ENCODE measurements around the gene TARS1. TPM values are rescaled to one million over a fixed set of nuclear protein-coding genes. Genes with fewer than 3 reads are reported as not detected.

The TARS1 gene
- total RNA-seq, 6 donors from 2014 or later: 28.3 to 111 (median 49.5) TPM

DNA sequence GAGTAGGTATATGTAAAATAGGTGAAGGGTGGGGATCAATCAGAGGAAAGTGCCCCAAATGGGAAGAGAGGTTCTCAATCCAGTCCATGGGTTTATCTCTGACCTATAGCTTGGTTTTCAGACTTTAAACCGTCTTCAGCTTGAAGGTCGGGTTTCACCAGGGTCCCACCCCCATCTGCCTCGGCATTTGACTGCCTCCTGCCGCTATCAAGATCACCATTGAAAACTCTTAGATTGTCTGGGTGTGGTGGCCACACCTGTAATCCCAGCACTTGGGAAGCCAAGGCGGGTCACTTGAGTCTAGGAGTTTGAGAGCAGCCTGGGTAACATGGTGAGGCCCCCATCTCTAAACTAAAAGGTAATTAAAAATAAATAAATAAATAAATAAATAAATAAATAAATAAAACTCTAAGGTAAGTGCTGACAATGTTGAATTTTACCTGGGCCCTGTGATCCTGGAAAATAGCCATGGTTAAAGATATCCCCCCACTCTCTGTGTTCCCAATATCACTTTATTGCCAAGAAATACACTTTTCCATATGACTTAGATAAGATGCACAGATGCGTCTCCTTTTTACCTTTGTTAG lies 48.8 kb downstream of the TARS1 start:
- H3K9me3 ChIP-seq: no peaks in the 10 kb centered on the region
- WGBS, 2 donors: 92 to 93% methylated on average over 6 of the region's 6 CpGs
- no peak overlapping the region for H3K27ac ChIP-seq
- no peaks in the 10 kb centered on the region for H3K36me3 ChIP-seq
- no peak overlapping the region for H3K4me3 ChIP-seq
- DNase-seq (no peak), ATAC-seq (ENCODE audit: low FRiP score in 2 of 2) (no peak)
- peaks cover 0 to 5% (median 0%) of the 10 kb centered on the region in 4 donors for H3K4me1 ChIP-seq
- H3K27me3 ChIP-seq: no peaks in the 10 kb centered on the region
- no peak for TF ChIP-seq EP300 (IDR thresholded peaks at IDR 0.05)
- no peak for TF ChIP-seq POLR2A (IDR thresholded peaks at IDR 0.05)

DNA sequence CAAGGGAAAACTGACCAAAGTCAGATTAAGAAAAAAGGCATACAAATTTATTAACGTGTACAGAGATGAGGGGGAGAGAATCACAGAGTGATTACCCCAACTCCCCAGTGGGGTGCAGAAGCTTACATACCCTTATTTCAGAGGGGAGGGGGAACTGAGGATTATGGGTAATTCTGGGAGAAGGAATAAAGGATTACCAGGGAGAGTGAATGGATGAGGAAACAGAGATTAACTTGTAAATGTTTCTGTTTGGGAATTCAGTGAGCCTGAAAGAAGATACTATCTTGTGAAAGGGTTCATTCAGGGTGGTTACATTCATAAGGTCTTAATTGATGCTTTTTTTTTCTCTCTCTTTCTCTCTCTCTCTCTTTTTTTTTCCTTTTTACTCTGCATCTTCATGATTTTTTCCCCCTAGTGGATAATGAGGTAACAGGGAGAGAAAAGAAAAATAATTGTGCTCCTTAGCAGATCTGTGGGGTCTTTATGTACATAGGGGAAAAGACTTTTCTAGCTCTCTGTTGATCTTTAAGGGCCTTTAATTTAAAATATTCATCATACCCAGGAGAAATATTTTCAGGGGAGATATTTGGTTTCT lies 49.4 kb downstream of the TARS1 start:
- DNase-seq: no peak
- 89 to 96% methylated on average over 1 of the region's 1 CpG for WGBS, 2 donors
- Histone ChIP-seq H3K36me3 (no peaks in the 10 kb centered on the region), H3K9me3 (no peaks in the 10 kb centered on the region), H3K4me1 (peaks cover 0 to 8% (median 2%) of the 10 kb centered on the region in 4 donors), H3K27ac (no peak overlapping the region), H3K4me3 (no peak overlapping the region), H3K27me3 (no peaks in the 10 kb centered on the region)
- no peak for ATAC-seq (ENCODE audit: low FRiP score in 2 of 2)
- no peak for TF ChIP-seq POLR2AphosphoS5 (IDR thresholded peaks at IDR 0.05)
- TF ChIP-seq, protein P1, sequence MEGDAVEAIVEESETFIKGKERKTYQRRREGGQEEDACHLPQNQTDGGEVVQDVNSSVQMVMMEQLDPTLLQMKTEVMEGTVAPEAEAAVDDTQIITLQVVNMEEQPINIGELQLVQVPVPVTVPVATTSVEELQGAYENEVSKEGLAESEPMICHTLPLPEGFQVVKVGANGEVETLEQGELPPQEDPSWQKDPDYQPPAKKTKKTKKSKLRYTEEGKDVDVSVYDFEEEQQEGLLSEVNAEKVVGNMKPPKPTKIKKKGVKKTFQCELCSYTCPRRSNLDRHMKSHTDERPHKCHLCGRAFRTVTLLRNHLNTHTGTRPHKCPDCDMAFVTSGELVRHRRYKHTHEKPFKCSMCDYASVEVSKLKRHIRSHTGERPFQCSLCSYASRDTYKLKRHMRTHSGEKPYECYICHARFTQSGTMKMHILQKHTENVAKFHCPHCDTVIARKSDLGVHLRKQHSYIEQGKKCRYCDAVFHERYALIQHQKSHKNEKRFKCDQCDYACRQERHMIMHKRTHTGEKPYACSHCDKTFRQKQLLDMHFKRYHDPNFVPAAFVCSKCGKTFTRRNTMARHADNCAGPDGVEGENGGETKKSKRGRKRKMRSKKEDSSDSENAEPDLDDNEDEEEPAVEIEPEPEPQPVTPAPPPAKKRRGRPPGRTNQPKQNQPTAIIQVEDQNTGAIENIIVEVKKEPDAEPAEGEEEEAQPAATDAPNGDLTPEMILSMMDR (IDR thresholded peaks at IDR 0.05): no peak
- no peak for TF ChIP-seq EP300 (IDR thresholded peaks at IDR 0.05)
- TF ChIP-seq POLR2A (IDR thresholded peaks at IDR 0.05): no peak

DNA sequence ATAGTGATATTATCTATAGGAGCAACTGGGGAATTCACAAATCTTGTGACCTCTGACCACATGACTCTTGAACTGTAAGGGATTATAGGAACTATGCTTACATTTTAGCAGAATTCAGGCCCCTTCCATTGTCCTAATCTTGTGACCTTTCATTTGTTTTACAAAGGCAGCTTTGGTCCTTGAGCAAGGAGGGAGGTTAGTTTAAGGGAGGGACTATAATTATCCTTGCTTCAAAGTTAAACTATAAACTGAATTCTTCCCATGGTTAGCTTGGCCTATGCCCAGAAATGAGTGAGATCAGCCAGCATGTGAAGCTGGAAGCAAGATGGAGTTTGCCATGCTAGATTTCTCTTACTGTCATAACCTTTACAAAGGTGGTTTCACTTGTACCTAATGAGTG lies 51.2 kb downstream of the TARS1 start:
- Histone ChIP-seq H3K36me3 (no peaks in the 10 kb centered on the region), H3K4me3 (no peak overlapping the region), H3K9me3 (no peaks in the 10 kb centered on the region), H3K27me3 (no peaks in the 10 kb centered on the region), H3K27ac (no peak overlapping the region), H3K4me1 (peaks cover 0 to 8% (median 3%) of the 10 kb centered on the region in 4 donors)
- ATAC-seq (ENCODE audit: low FRiP score in 2 of 2): no peak
- TF ChIP-seq, protein P1 (IDR thresholded peaks at IDR 0.05): no peak
- no peak for DNase-seq

DNA sequence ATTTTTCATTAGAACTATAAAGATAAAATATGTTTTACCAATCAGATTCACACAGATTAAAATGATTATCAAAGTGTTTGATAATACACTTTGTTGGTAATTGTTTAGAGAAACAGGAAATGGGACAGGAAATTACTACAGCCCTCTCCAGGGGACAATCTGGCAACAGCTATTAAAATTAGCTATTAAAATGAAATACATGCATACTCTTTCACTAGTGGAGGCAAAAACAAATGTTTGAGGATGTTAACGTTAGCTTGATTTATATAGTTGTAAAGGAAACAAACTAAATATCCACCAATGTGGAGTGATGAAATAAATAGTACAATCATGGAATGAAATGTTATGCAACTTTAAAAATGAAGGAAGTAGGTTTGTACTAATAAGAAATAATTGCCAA lies 53.7 kb downstream of the TARS1 start:
- no peak for ATAC-seq (ENCODE audit: low FRiP score in 2 of 2)
- TF ChIP-seq EP300 (IDR thresholded peaks at IDR 0.05) (no peak), POLR2AphosphoS5 (IDR thresholded peaks at IDR 0.05) (no peak), POLR2A (IDR thresholded peaks at IDR 0.05) (no peak)
- TF ChIP-seq, protein P1 (IDR thresholded peaks at IDR 0.05): no peak
- no peaks in the 10 kb centered on the region for H3K9me3 ChIP-seq
- no peak overlapping the region for H3K27ac ChIP-seq
- 16 to 19% methylated on average over 1 of the region's 1 CpG for WGBS, 2 donors
- H3K27me3 ChIP-seq: no peaks in the 10 kb centered on the region
- DNase-seq: no peak
- H3K4me1 ChIP-seq: peaks cover 0 to 8% (median 3%) of the 10 kb centered on the region in 4 donors
- no peaks in the 10 kb centered on the region for H3K36me3 ChIP-seq
- H3K4me3 ChIP-seq: no peak overlapping the region

DNA sequence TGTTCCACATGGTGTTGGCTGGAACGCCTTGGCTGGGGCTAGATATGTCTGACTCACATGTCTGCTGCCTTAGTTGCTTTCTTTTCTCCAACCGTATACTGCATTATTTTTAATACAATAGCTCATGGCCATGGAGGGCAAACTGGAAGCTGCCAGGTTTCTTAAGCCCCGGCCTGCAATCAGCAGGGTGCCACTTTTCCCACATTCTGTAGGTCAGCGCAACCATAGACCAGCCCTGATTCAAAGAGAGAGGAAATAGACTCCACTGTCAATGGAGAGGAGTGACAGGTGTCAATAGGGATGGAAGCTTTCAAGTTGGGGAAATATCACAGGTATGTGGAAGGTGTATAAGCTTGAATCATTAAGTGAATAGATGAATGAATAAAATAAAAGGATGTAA lies 60.5 kb downstream of the TARS1 start:
- 94% methylated on average over 4 of the region's 4 CpGs for WGBS, 2 donors
- Histone ChIP-seq H3K4me3 (no peak overlapping the region), H3K9me3 (no peaks in the 10 kb centered on the region), H3K27me3 (no peaks in the 10 kb centered on the region), H3K4me1 (no peaks in the 10 kb centered on the region), H3K36me3 (no peaks in the 10 kb centered on the region), H3K27ac (no peak overlapping the region)
- TF ChIP-seq POLR2A (IDR thresholded peaks at IDR 0.05): no peak
- DNase-seq (no peak), ATAC-seq (ENCODE audit: low FRiP score in 2 of 2) (no peak)

DNA sequence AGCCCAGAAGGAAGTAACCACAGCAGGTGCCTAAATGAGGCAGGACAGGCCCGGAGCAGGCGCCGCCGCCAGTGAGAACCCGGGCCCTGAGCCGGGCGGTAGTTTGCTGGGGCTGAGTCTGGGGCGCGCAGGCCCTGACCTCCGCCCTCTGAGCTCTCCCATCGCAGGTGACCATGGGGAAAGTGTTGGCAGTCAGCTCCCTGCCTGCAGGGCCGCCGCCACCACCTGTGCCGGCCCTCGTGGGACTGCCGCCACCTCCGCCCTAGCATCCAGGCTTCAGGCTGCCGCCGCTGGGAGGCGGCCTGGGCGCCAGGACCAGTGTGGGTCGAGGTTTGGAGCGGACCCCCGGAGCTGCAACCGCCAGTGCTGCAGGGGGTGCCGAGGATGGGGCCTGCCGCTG lies 61.1 kb downstream of the TARS1 start:
- whole genome bisulfite sequencing, 2 donors: 85 to 94% methylated on average over 18 to 27 of the region's 27 CpGs
- no peak for TF ChIP-seq EP300 (IDR thresholded peaks at IDR 0.05)
- no peak for TF ChIP-seq POLR2A (IDR thresholded peaks at IDR 0.05)
- TF ChIP-seq, protein P1 (IDR thresholded peaks at IDR 0.05): no peak
- TF ChIP-seq POLR2AphosphoS5 (IDR thresholded peaks at IDR 0.05): no peak
- Histone ChIP-seq H3K36me3 (no peaks in the 10 kb centered on the region), H3K27ac (no peak overlapping the region), H3K9me3 (no peaks in the 10 kb centered on the region), H3K4me3 (no peak overlapping the region), H3K27me3 (no peaks in the 10 kb centered on the region), H3K4me1 (no peaks in the 10 kb centered on the region)
- ATAC-seq (ENCODE audit: low FRiP score in 2 of 2) (no peak), DNase-seq (peak in 1 of 2 donors; percentile 69)
